GM19438 (cell line): ENCODE measurements around the gene FAF2.
"Not testable (repeated sequence)": the region's sequence is repeated elsewhere in the genome, so short reads cannot be mapped to it uniquely, and the experiment has no call there.

ENCODE experiments used
- ATAC-seq: cut with Tn5 transposase; IDR thresholded peaks from one replicate; pipeline ENCODE4 v1.9.1; 2021; ENCODE audit warnings: low read depth; ENCODE audit not compliant: unreplicated experiment

Gene FAF2

GRCh38 chr5:176454724-176455394 lies 6.7 kb downstream of the FAF2 start:
- ATAC-seq, result no peak

DNA sequence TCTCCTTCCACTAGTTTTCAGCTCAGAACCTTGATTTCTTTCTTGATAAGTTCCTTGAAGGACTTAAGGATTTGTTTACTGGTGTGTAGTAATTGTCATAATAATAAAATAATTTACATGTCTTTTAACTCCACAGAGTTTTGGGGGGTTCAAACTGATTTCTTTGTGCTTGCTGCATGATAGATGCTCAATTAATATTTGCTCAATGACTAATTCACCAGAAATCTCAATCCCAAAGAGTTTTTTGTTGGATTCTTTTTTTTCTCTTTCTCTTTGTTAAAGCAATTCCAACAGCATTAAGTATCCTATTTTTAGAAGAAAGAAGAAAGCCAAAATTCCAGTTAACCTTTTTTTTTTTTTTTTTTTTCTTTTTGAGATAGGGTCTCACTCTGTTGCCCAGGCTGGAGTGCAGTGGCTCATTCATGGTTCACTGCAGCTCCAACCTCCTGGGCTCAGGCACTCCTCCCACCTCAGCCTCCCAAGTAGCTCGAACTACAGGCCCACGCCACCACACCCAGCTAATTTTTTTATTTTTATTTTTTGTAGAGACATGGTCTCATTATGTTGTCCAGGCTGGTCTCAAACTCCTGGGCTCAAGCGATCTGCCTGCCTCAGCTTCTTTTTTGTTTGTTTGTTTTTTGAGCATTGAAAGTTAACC lies 10.8 kb downstream of the FAF2 start:
- no peak for ATAC-seq

GRCh38 chr5:176461349-176461748 lies 13.2 kb downstream of the FAF2 start:
- no peak for ATAC-seq

DNA sequence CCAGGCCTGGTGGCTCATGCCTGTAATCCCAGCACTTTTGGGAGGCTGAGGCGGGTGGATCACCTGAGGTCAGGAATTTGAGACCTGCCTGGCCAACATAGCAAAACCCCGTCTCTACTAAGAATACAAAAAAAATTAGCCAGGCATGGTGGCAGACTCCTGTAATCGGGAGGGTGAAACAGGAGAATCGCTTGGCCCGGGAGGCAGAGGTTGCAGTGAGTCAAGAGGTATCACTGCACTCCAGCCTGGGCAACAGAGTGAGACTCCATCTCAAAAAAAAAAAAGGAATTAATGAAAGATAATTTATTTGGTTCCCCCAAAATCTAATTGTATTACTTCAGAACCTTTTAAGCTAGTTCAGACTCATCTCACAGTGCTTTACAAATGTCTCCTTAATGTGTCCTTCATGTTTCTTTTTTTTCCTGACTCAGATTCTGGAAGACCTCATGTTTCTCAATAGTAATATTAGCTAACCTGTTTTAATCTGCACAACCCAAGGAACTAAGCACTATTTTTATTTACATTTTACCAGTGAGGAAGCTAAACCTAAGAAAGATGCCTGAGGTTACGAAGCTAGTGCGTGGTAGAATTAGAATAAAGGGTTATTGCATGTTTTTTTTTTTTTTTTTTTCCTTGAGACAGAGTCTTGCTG lies 15.1 kb downstream of the FAF2 start:
- ATAC-seq, result no peak

DNA sequence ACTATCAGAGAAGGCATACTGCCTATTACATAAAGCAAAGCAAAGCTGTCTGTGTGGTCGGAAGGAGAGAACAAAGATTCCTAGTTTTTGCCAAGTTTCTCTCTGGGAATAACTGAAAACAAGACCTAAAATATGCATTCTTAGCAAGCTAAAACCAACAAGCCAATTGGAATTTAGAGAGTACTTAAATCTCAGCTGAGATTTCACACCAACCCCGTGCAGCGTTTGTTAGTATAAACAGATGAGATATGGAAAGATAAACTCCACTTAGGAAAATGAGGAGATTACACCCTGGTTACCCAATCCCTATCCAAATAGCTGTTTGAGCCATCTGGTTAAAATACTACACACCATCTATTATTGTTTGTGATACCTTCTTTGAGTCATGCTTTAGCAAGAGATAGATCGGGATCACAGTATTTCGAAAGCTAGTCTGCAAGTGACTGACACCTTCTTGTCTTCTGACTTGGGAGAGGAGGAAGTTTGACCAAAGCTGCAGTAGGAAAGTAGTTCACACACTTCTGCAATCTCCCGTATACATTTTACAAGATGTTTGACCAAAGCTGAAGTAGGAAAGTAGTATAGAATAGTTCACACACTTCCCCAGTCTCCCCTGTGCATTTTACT lies 18.2 kb downstream of the FAF2 start:
- no peak for ATAC-seq

DNA sequence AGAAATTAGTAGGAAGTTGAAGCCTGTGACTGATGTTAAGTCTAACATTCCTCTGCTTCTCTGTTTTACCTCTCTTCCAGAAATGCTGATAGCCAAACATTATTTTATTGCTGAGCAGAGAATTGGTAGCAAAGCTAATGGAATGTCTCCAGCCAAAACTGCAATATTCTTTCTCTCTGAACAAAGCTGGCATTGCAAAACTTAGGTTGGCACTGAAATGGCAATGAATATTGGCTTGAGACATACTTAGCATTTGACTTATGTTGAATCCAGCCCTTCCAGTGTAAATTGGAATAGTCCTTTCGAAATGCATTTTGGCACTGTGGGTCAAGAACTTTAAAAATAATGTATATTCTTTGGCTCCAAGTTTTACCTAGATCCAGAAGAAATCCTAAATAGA lies 21.1 kb downstream of the FAF2 start:
- ATAC-seq, result no peak

- ATAC-seq, result no peak
These were observed 22.4 kb downstream of the FAF2 start for GRCh38 chr5:176470539-176470938.

DNA sequence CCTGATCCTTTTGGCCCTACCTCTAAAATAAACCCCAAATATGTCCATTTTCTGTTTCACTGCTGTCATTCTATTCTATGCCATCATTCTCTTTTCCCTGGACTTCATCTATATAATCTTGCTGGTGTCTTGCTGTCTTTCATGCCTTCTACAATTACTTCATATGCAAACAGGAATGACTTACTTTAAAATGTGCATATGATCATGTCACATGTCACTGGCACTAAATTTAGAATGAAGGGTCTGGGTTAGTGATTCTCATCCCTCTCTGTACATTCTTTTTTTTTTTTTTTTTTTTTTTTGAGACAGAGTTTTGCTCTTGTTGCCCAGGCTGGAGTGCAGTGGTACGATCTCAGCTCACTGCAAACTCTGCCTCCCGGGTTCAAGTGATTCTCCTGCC lies 22.9 kb downstream of the FAF2 start:
- no peak for ATAC-seq

DNA sequence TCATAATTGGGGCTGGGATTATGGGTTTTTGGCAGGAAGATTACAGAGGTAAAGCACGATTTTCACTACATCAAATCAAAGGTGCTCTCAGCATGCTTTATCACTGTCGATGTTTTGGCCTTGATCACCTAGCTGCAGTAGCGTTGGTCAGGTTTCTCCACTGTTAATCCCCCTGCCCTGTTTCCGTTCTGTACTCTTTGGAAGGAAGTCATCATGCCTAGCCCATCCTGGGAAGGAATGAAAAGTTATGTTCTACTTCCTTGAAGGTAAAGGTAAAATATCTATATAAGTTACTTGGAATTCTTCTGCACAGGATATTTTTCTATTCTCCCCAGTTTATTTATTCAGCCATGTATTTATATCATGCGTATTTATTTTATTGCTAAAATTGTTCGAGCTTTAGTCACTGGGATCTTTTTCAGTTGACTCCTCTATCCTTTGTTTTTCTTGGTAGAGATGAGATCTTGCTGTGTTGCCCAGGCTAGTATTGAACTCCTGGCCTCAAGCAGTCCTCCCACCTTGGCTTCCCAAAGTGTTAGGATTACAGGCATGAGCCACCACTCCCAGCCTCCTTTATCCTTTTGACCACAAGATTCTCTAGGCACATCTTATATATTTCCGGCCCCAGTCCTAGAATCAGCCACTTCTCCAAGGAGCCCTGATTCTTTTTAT lies 25.3 kb downstream of the FAF2 start:
- no peak for ATAC-seq

- no peak for ATAC-seq
These were observed 26.3 kb downstream of the FAF2 start for GRCh38 chr5:176474476-176474875.

DNA sequence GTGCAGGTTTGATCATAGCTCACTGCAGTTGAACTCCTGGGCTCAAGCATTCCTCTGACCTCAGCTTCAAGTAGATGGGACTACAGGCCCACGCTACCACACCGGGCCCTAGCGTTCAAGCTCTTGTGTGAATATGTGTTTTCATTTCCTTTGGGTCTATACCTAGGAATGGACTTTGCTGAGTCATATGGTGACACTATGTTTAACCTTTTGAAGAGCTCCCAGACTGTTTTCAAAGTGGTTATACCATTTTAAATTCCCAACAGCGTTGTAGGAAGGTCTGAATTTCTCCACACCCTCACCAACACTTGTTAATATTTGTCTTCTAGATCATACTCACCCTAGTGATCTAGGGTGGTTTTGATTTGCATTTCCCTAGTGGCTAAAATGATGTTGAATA lies 33.5 kb downstream of the FAF2 start:
- ATAC-seq, result no peak

- ATAC-seq, result no peak
These were observed 37.0 kb downstream of the FAF2 start for GRCh38 chr5:176485176-176485575.

GRCh38 chr5:176486189-176486757 lies 38.1 kb downstream of the FAF2 start:
- no peak for ATAC-seq

DNA sequence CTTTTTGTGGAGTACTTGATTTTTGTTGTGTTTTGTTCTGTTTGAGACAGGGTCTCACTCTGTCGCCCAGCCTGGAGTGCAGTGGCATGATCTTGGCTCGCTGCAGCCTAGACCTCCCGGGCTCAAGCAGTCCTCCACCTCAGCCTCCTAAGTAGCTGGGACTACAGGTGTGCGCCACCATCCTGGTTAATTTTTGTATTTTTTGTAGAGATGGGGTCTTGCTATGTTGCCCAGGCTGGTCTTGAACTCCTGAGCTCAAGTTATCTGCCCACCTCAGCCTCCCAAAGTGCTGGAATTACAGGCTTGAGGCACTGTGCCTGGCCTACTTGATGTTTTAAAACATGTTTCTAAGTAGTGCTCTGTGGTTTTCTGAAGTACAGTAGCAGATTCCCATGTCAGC lies 39.0 kb downstream of the FAF2 start:
- ATAC-seq, result not testable (repeated sequence)

DNA sequence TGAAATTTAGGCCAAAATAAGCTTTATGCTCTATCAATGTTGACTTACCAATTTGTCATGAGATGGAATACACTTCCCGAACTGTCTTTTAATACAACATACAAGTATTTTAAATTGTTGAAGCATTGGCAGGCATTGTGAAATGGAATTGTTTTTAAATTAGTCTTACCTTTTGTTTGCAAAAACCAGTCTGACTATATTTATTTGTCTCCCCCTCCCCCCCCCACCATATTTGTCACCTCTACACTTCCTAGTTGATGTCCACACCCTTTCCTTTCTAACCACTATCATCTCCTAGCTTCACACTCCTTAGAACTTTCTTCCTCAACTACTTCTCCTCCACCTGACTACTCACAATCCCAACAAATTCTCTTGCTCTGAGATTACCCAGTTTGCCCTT lies 40.9 kb downstream of the FAF2 start:
- no peak for ATAC-seq

- no peak for ATAC-seq
These were observed 42.1 kb downstream of the FAF2 start for GRCh38 chr5:176490301-176490700.

DNA sequence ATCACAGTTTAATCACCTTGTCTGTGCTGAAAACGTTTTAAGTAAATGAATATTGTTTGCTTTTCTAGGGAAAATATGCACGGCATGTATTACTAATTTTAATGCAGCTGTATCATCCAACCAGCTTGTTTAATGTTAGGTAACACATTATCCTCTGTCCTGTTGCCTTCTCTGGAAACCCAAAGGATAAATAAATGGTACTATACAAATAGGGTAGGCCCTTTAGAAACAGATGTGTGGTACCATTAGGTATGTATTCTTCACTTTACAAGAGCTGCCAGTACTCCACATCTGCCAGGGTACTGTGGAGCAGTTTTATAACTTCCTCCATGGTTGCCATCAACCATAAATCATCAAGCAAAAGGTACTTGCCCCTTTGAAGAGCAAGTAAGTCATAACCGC lies 42.9 kb downstream of the FAF2 start:
- no peak for ATAC-seq

GRCh38 chr5:176491901-176492300 lies 43.7 kb downstream of the FAF2 start:
- no peak for ATAC-seq

- ATAC-seq, result no peak
These were observed 44.2 kb downstream of the FAF2 start for GRCh38 chr5:176492431-176492830.

- no peak for ATAC-seq
These were observed 49.7 kb downstream of the FAF2 start for GRCh38 chr5:176497852-176498251.

DNA sequence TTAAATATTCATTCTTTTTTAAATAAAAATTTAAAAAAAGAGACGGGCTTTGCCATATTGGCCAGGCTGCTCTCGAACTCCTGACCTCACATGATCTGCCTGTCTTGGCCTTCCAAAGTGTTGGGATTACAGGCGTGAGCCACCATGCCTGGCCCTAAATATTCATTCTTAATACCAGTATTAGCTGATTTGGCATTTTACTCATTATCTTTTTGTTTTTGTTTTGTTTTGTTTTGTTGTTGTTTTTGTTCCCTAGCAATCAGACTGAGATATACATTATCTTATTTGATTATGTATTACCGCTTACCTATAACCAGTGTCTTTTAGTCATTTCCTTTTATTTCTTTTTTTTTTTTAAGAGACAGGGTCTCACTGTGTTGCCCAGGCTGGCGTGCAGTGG lies 51.1 kb downstream of the FAF2 start:
- no peak for ATAC-seq
